ENCODE measurements around the gene SLAMF8. TPM values are rescaled to one million over a fixed set of nuclear protein-coding genes. Genes with fewer than 3 reads are reported as not detected.

The SLAMF8 gene
- total RNA-seq, 2 donors from 2014 or later: 0.30 to 1.2 TPM

DNA sequence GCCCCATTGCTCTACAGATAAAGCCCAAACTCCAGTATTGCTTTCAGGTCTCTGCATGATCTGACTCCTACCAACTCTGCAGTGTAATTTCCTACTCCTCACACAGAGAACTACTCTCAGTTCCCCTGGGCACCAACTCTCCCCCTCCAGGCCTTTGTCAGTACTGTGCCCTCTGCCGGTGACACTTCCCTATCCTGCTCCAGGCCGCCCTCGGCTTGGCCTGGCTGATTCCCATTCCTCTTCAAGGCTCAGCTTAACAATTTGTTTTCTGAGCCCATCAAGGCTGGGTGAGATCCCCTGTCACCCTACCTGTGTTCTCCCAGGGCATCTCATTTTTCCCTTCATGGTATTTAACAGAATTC, 2.6 kb downstream of the SLAMF8 start:
- H3K27me3 Mint-ChIP-seq: no peaks in the 10 kb centered on the region
- ATAC-seq (replicated peaks): no peak
- H3K9me3 Mint-ChIP-seq: no peaks in the 10 kb centered on the region
- no peaks in the 10 kb centered on the region for H3K36me3 Mint-ChIP-seq (ENCODE audit: low read depth)
- no peak overlapping the region for H3K4me3 Mint-ChIP-seq
- H3K27ac Mint-ChIP-seq: no peak overlapping the region
- H3K4me1 Mint-ChIP-seq: peaks cover 26% of the 10 kb centered on the region

DNA sequence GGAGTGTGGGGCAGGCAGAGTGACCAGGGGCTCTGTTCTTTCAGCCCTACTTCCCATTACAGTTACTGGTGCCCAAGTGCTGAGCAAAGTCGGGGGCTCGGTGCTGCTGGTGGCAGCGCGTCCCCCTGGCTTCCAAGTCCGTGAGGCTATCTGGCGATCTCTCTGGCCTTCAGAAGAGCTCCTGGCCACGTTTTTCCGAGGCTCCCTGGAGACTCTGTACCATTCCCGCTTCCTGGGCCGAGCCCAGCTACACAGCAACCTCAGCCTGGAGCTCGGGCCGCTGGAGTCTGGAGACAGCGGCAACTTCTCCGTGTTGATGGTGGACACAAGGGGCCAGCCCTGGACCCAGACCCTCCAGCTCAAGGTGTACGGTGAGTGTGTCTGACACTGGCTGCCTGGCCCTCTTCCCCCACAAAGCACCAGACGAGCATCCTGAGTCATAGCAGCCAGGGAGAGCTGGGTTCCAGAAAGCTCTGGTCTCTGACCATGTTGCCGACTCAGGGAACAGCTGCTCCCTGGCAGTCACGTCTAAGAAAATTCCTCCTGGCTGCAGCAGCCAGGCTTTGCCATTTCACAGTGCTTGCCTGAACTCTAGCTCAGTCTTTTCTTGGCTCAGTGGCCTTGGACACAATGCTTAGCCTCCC, 3.3 kb downstream of the SLAMF8 start:
- Mint-ChIP-seq H3K27ac (peak overlapping the region; percentile 46), H3K9me3 (no peaks in the 10 kb centered on the region), H3K4me1 (peaks cover 23% of the 10 kb centered on the region), H3K4me3 (no peak overlapping the region), H3K36me3 (ENCODE audit: low read depth) (no peaks in the 10 kb centered on the region), H3K27me3 (no peaks in the 10 kb centered on the region)
- no peak for ATAC-seq (replicated peaks)

DNA sequence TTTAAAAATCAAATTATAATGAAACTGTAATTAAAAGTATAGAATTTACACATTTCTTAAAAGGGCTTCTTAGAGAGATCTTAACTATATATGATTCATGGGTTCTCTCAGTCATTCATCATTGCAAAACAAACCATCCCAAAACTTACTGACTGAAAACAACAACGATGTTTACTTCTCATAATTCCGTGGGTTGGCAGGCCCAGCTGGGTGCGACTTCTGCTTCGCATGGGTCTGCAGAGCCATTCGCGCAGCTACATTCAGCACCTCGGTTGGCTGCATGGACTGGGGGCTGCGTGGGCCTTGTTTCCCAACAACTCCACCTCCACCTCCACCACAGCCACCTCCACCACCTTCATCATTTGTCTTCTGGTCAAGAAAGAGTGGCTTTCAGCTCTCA, 4.0 kb downstream of the SLAMF8 start:
- Mint-ChIP-seq H3K27ac (no peak overlapping the region), H3K9me3 (no peaks in the 10 kb centered on the region), H3K36me3 (ENCODE audit: low read depth) (no peaks in the 10 kb centered on the region), H3K4me3 (no peak overlapping the region), H3K27me3 (no peaks in the 10 kb centered on the region), H3K4me1 (peaks cover 17% of the 10 kb centered on the region)
- ATAC-seq (replicated peaks): no peak

DNA sequence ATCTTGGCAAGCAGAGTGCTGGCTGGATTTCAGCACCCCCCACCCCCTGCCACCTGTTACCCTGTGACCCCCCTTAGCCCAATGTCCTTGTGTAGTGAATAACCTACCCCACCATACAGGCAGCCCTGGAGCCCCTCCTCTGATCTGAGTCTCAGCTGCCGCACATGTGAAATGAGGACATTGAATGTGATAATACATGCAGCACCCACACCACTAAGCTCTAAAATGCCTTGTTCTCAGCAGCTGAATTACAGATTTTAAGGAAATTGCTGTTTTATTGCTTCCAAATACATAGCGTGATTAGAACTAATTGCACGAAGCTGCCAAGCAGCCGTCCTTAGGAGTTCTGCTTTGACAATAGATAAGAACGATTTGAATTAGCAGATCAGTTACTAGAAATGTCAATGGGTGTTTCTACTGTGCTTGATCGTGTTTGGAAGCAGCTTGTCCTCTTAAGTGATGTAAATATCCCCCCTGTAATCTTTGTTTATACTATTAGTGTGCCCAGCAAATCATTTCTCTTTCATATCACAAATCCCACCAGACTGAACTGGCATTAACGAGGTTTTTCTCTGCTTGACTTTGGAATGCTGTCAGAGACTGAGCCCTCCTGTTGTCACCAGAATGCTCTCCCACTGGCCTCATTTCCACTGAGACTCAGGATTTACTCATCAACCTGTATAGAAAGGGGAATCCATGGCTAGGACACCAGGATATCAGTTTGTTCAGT, 4.9 kb downstream of the SLAMF8 start:
- no peak overlapping the region for H3K4me3 Mint-ChIP-seq
- ATAC-seq (replicated peaks): no peak
- peaks cover 8% of the 10 kb centered on the region for H3K4me1 Mint-ChIP-seq

DNA sequence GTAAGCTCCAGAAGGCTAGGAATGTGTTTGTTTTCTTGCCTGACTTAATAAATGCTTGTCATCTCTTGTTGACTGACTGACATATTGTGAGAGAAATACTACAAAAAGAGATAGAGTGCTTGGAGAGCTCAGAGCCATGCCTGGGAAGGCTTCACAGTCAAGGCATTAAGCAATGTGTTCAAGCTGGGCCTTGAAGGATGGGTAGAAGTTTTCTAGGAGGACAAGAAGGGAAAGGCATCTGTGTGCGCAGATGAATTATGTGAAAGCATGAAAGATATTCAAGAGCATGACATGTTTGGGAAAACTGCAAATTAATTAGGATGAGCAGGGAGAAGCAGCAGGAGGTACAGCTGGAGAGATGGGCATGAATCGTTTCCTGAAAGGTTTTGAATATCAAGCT, 5.6 kb downstream of the SLAMF8 start:
- Mint-ChIP-seq H3K4me3 (no peak overlapping the region), H3K27ac (no peak overlapping the region), H3K27me3 (no peaks in the 10 kb centered on the region), H3K36me3 (ENCODE audit: low read depth) (no peaks in the 10 kb centered on the region), H3K9me3 (no peaks in the 10 kb centered on the region), H3K4me1 (peaks cover 1% of the 10 kb centered on the region)
- no peak for ATAC-seq (replicated peaks)

More for the DNA sequence above, 4.9 kb downstream of the SLAMF8 start:
- Mint-ChIP-seq H3K27ac (no peak overlapping the region), H3K27me3 (no peaks in the 10 kb centered on the region), H3K36me3 (ENCODE audit: low read depth) (no peaks in the 10 kb centered on the region), H3K9me3 (no peaks in the 10 kb centered on the region)

DNA sequence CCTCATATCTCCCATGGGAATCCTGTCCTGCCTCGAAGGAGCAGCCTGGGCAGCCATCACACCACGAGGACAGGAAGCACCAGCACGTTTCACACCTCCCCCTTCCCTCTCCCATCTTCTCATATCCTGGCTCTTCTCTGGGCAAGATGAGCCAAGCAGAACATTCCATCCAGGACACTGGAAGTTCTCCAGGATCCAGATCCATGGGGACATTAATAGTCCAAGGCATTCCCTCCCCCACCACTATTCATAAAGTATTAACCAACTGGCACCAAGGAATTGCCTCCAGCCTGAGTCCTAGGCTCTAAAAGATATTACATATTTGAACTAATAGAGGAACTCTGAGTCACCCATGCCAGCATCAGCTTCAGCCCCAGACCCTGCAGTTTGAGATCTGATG, 8.7 kb downstream of the SLAMF8 start:
- Mint-ChIP-seq H3K4me1 (peaks cover 6% of the 10 kb centered on the region), H3K36me3 (ENCODE audit: low read depth) (no peaks in the 10 kb centered on the region), H3K27me3 (no peaks in the 10 kb centered on the region), H3K27ac (no peak overlapping the region), H3K9me3 (no peaks in the 10 kb centered on the region), H3K4me3 (no peak overlapping the region)
- ATAC-seq (replicated peaks): no peak

DNA sequence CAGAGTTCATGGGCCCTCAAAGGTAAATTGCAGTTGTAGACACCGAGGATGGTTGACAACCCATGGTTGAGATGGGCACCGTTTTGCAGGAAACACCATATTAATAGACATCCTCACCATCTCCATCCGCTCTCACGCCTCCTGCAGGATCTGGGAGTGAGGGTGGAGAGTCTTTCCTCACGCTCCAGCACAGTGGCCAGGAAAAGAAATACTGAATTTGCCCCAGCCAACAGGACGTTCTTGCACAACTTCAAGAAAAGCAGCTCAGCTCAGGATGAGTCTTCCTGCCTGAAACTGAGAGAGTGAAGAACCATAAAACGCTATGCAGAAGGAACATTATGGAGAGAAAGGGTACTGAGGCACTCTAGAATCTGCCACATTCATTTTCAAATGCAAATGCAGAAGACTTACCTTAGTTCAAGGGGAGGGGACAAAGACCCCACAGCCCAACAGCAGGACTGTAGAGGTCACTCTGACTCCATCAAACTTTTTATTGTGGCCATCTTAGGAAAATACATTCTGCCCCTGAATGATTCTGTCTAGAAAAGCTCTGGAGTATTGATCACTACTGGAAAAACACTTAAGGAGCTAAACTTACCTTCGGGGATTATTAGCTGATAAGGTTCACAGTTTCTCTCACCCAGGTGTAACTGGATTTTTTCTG, 9.3 kb downstream of the SLAMF8 start:
- no peak for ATAC-seq (replicated peaks)
- no peak overlapping the region for H3K27ac Mint-ChIP-seq
- no peaks in the 10 kb centered on the region for H3K9me3 Mint-ChIP-seq
- H3K4me3 Mint-ChIP-seq: no peak overlapping the region
- H3K27me3 Mint-ChIP-seq: no peaks in the 10 kb centered on the region
- H3K4me1 Mint-ChIP-seq: peaks cover 6% of the 10 kb centered on the region
- H3K36me3 Mint-ChIP-seq (ENCODE audit: low read depth): no peaks in the 10 kb centered on the region

DNA sequence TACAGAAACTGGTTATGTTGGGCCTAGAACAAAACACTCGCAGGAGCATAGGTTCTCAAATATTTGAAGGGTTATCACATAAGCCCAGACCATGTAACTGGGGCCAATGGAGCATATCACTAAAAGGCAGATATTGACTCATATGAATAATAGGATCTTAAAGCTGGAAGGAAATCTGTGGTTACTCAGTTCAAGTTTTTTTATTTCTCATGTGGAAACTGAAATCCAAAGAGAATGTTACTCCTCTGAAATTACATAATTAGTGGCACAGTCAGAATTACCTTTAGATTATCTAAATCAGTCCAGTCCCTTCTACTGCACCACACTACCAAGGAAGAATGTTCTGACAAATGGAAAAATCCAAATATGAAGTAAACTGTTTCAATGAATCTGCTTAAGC, 12.0 kb downstream of the SLAMF8 start:
- Mint-ChIP-seq H3K4me3 (no peak overlapping the region), H3K4me1 (peaks cover 6% of the 10 kb centered on the region), H3K27me3 (no peaks in the 10 kb centered on the region), H3K36me3 (ENCODE audit: low read depth) (no peaks in the 10 kb centered on the region), H3K9me3 (no peaks in the 10 kb centered on the region), H3K27ac (peak overlapping the region; percentile 55)
- ATAC-seq (replicated peaks): peak; percentile 58

DNA sequence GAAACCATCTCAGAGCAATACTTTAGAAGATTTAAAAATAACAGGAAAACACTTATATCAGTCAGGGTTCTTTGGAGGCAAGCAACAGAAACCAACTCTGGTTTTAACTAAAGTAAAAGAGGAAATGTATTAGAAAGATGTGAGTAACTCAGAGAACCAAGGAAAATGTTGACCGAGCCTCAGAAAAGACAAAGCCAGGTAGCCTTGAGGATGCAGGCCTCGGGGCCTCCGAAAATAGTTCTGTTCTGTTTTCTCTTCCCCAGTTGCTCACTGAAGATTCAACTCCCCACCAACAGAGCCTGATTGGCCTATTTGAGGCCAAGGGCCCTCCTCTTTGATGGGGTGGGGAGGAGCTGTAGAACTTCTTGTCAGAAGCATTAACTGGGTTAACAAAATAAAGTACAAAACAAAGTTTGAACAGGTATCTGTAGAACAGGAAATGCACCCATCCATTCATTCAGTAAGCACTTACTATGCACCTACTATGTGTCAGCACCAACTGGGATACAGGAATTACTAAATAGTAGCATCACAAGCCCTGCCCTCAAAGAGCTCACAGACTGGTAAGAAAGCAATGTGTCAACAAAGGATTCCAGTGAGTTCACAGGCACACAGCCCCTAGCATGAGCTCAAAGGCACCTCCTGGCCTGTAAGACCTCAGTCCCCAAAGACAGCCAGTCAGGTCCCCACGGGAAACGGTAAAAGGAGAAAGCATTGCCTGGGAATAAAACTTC, 12.6 kb downstream of the SLAMF8 start:
- Mint-ChIP-seq H3K4me1 (peaks cover 6% of the 10 kb centered on the region), H3K27me3 (no peaks in the 10 kb centered on the region), H3K36me3 (ENCODE audit: low read depth) (no peaks in the 10 kb centered on the region), H3K4me3 (no peak overlapping the region), H3K9me3 (no peaks in the 10 kb centered on the region), H3K27ac (peak overlapping the region; percentile 55)
- peak; percentile 74 for ATAC-seq (replicated peaks)

DNA sequence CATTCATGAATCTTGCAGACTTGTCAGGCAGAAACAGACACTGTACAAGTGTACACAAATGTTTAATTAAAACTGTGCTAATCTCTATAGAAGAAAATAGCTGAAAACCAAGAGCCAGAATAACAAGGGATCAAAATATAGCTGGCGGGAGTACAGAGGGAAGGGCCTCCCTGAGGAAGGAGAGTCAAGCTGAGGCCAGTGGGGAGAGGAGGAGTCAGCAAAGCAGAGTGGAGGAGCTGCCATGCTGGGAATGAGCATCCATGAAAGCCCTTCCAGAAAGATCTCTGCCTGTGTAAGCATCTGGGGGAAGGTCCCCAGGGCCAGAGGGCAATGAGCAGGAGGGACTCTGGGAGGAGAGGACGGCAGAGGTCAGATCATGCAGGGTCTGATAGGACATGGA, 15.1 kb downstream of the SLAMF8 start:
- H3K9me3 Mint-ChIP-seq: no peaks in the 10 kb centered on the region
- no peaks in the 10 kb centered on the region for H3K36me3 Mint-ChIP-seq (ENCODE audit: low read depth)
- no peak overlapping the region for H3K27ac Mint-ChIP-seq
- peaks cover 6% of the 10 kb centered on the region for H3K4me1 Mint-ChIP-seq
- ATAC-seq (replicated peaks): no peak
- H3K27me3 Mint-ChIP-seq: no peaks in the 10 kb centered on the region
- H3K4me3 Mint-ChIP-seq: no peak overlapping the region

DNA sequence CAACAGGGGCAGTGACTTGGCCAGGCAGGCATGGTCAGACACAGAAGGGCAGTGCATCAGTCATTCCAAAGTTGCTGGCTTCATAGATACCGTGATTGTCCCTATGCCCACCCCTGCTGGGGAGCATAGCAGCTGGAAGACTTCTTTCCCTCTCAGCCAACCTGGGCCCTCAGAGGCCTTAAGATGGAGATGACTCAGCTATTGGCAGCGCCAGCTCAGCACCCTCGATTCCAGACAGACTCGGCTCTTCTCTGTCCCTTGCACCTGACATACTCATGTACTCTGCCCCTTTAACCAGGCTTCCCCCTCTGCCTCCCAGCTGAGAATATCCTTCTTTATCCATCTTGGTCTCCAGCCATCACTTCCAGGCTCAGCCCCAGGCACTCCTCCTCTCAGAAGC, 16.8 kb downstream of the SLAMF8 start:
- H3K4me3 Mint-ChIP-seq: no peak overlapping the region
- peaks cover 5% of the 10 kb centered on the region for H3K4me1 Mint-ChIP-seq
- H3K27ac Mint-ChIP-seq: no peak overlapping the region
- H3K27me3 Mint-ChIP-seq: no peaks in the 10 kb centered on the region
- H3K36me3 Mint-ChIP-seq (ENCODE audit: low read depth): no peaks in the 10 kb centered on the region
- no peak for ATAC-seq (replicated peaks)
- H3K9me3 Mint-ChIP-seq: no peaks in the 10 kb centered on the region

DNA sequence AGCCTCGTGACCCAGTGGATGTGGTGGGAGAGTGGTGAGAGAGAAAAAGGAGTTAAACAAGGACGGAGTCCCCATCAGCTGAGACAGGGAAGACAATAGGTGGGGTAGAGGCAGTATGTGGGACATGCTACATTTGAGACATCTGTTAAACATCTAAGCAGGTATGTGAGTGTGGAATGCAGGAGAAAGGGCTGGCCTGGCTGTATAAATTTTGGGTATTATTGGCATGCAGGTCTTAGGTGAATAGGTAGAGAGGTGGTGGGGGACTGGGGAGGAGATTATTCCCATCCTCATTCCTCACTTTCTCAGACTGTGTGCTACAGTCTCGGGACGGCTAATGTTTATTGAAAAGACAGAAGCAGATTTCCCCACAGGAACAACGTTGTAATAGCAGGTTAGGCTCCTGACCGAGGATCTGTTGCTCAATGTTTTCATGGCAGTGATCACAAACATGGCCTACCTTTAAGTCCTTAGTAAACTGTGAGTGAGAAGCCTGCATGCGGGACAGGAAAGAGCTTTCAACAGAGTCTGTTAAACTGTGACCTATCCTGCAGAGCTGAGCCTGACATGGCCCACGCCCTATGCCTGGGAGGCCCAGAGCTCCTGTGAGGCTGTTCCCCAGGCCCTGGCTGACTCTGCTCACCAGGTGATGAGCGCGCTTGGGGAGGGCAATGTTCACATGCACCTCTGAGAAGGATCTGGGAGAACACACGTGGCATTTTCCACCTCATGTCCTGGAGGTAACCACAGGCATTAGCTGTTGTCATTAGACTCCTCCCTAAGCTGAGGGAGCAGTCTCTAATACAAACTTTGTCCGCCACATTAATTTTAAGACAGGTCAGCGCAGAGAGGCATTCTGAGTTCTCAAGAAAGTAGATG, 19.3 kb downstream of the SLAMF8 start:
- Mint-ChIP-seq H3K4me3 (no peak overlapping the region), H3K27me3 (no peaks in the 10 kb centered on the region), H3K36me3 (ENCODE audit: low read depth) (no peaks in the 10 kb centered on the region), H3K9me3 (no peaks in the 10 kb centered on the region), H3K4me1 (no peaks in the 10 kb centered on the region), H3K27ac (no peak overlapping the region)
- no peak for ATAC-seq (replicated peaks)

DNA sequence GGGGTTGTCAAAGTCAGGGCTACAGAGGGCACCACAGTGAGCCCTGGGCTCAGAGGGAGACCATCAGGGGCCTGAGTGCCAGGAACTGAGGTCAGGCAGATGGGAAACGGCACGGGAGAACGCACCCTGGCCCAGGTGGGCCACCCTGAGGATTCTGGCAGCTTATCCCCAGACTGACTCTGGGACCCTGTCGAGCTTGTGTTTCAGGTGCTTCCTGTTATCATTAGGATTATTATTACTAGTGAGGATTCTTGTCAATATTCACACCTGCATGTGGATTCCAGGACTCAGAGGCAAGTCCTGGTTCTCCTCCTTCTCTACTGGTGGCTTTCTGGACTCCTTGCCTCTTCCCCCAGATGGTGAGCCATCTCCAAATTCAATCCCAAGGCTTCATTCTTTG, 20.6 kb downstream of the SLAMF8 start:
- H3K4me3 Mint-ChIP-seq: no peak overlapping the region
- no peaks in the 10 kb centered on the region for H3K4me1 Mint-ChIP-seq
- no peak for ATAC-seq (replicated peaks)

DNA sequence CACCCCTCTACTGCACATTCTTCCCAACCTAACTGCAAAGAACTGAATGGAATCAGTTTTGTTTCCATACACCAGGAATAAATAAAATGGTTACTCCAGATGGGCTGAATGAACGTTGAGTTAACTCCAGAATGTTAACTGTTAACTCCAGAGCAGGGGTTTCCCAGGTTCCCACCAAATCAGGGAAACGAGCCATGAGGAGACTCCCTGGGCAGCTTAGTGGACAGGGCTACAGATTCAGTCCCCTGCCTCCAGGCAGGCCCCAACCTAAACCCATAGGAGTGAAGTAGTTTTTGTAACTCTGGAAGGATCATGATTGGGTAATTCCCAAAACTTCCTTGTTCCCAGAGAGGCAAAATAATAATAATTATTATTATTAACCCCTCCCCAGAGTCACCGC, 21.7 kb downstream of the SLAMF8 start:
- Mint-ChIP-seq H3K4me3 (no peak overlapping the region), H3K36me3 (ENCODE audit: low read depth) (no peaks in the 10 kb centered on the region), H3K4me1 (no peaks in the 10 kb centered on the region), H3K9me3 (no peaks in the 10 kb centered on the region), H3K27ac (no peak overlapping the region), H3K27me3 (no peaks in the 10 kb centered on the region)
- no peak for ATAC-seq (replicated peaks)

More for the DNA sequence above, 20.6 kb downstream of the SLAMF8 start:
- no peaks in the 10 kb centered on the region for H3K9me3 Mint-ChIP-seq
- no peak overlapping the region for H3K27ac Mint-ChIP-seq
- no peaks in the 10 kb centered on the region for H3K36me3 Mint-ChIP-seq (ENCODE audit: low read depth)
- no peaks in the 10 kb centered on the region for H3K27me3 Mint-ChIP-seq

Data from activated T-helper 17 cell treated with anti-CD3 and anti-CD28 coated beads, Interleukin-2, amount 50 U/mL, for 72 hours (primary cell).